OCI-LY3 (cell line): Measurements from ENCODE around the gene HFM1.

Experiments
- H2AFZ ChIP-seq: fragments of 200-600, 300-600 bp; shearing (Covaris generic); 2 replicates; pipeline ENCODE4 v1.6.0; 2014; ENCODE audit warnings: antibody characterized with exemption, low read depth, low read length
- H3K27ac ChIP-seq: fragments of 200-600, 300-600 bp; sonication (generic); 2 replicates; pipeline ENCODE4 v1.5.1; 2014; ENCODE audit warnings: mild to moderate bottlenecking, low read length, moderate library complexity, mixed read lengths
- H3K27me3 ChIP-seq: fragments of 200-600, 300-600 bp; sonication (generic); 2 replicates; pipeline ENCODE4 v1.6.1; 2014; ENCODE audit warnings: low read depth, low read length, mixed read lengths
- H3K36me3 ChIP-seq: fragments of 200-600, 300-600 bp; sonication (generic); replicated peaks from 2 replicates; pipeline ENCODE3; 2014; ENCODE audit warnings: low read depth, low read length, mixed read lengths
- H3K4me1 ChIP-seq: fragments of 300-600, 200-600 bp; sonication (generic); 2 replicates; pipeline ENCODE4 v1.6.1; 2014; ENCODE audit warnings: low read length, mixed read lengths
- H3K4me2 ChIP-seq: fragments of 200-600, 300-600 bp; sonication (generic); 2 replicates; pipeline ENCODE4 v1.6.1; 2014; ENCODE audit warnings: low read length, mixed read lengths
- H3K4me3 ChIP-seq: fragments of 300-600, 200-600 bp; sonication (generic); 2 replicates; pipeline ENCODE4 v1.5.1; 2014; ENCODE audit warnings: antibody characterized with exemption, mild to moderate bottlenecking, low read length, moderate library complexity
- H3K79me2 ChIP-seq: fragments of 300-600, 200-600 bp; shearing (Covaris generic); 2 replicates; pipeline ENCODE4 v1.6.1; 2014; ENCODE audit warnings: mild to moderate bottlenecking, low read length, mixed read lengths
- H3K9ac ChIP-seq: fragments of 300-600, 200-600 bp; shearing (Covaris generic); 2 replicates; pipeline ENCODE4 v1.6.0; 2014; ENCODE audit warnings: mild to moderate bottlenecking, low read length, moderate library complexity
- H3K9me3 ChIP-seq: fragments of 200-600, 300-600 bp; shearing (Covaris generic); 2 replicates; pipeline ENCODE4 v1.6.1; 2014; ENCODE audit warnings: low read length, mixed read lengths; ENCODE audit not compliant: insufficient read depth
- H4K20me1 ChIP-seq: fragments of 200-600, 300-600 bp; sonication (generic); 2 replicates; pipeline ENCODE4 v1.6.1; 2016; ENCODE audit warnings: low read length, mixed read lengths; ENCODE audit not compliant: insufficient read depth
- EZH2phosphoT487 ChIP-seq: fragments of 200-600 bp; shearing (Covaris generic); IDR thresholded peaks from 2 replicates; pipeline ENCODE4 v1.6.1; 2018; ENCODE audit warnings: antibody characterized with exemption, mixed run types, low read depth
- TF ChIP-seq, protein P1 (sequence below): fragments of 200-600, 300-600 bp; sonication (generic); IDR thresholded peaks from 2 replicates; pipeline ENCODE4 v1.5.1; 2014; ENCODE audit warnings: antibody characterized with exemption, low read length, low read depth

HFM1 gene

DNA sequence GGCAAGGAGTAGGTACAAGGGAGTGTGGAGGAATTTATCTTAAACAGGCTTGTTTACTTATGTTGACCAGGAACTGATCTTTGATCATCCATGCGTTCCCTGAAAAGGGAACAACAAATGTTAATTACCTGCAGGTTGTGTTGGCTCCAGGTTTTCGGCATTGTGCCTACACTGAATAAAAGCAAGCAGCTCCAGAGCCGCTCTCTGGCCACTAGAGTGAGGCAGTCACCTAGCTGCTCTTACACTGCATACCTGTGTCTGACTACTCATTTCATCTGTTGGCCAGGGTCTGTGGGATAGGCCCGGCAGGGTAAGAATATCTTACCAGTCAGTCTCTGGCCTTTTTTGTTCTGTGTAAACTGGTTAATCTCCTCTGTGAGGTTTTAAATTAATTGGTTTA, 183.6 kb downstream of the HFM1 start:
- Histone ChIP-seq H2AFZ (no peak overlapping the region), H3K27ac (no peak overlapping the region), H3K9me3 (no peaks in the 10 kb centered on the region), H3K9ac (no peak overlapping the region), H3K79me2 (no peaks in the 10 kb centered on the region), H3K36me3 (no peaks in the 10 kb centered on the region), H3K4me2 (no peak overlapping the region), H3K4me3 (no peak overlapping the region), H4K20me1 (no peaks in the 10 kb centered on the region), H3K4me1 (no peaks in the 10 kb centered on the region), H3K27me3 (no peaks in the 10 kb centered on the region)
- no peak for TF ChIP-seq EZH2phosphoT487
- TF ChIP-seq, protein P1, sequence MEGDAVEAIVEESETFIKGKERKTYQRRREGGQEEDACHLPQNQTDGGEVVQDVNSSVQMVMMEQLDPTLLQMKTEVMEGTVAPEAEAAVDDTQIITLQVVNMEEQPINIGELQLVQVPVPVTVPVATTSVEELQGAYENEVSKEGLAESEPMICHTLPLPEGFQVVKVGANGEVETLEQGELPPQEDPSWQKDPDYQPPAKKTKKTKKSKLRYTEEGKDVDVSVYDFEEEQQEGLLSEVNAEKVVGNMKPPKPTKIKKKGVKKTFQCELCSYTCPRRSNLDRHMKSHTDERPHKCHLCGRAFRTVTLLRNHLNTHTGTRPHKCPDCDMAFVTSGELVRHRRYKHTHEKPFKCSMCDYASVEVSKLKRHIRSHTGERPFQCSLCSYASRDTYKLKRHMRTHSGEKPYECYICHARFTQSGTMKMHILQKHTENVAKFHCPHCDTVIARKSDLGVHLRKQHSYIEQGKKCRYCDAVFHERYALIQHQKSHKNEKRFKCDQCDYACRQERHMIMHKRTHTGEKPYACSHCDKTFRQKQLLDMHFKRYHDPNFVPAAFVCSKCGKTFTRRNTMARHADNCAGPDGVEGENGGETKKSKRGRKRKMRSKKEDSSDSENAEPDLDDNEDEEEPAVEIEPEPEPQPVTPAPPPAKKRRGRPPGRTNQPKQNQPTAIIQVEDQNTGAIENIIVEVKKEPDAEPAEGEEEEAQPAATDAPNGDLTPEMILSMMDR, result no peak

DNA sequence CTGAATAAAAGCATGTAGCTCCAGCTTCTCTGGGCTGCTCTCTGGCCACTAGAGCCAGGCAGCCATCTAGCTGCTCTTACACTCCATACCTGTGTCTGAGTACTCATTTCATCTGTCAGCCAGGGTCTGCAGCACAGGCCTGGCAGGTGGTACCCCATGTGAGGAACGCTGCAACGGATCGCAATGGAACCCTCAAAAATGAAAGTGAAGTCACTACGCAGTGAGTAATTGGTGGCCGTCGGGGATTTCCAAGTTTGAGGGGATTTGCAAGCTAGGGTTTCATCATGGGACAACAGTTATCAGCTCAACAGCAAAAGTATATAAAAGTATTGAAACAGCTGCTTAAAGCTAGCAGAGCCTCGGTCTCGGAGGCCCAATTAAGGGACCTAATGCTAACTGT, 186.7 kb downstream of the HFM1 start:
- TF ChIP-seq, protein P1, result no peak
- no peak for TF ChIP-seq EZH2phosphoT487
- Histone ChIP-seq H3K9me3 (no peaks in the 10 kb centered on the region), H3K36me3 (no peaks in the 10 kb centered on the region), H3K4me3 (no peak overlapping the region), H3K9ac (no peak overlapping the region), H3K27me3 (no peaks in the 10 kb centered on the region), H3K4me1 (no peaks in the 10 kb centered on the region), H3K79me2 (no peaks in the 10 kb centered on the region), H3K4me2 (no peak overlapping the region), H2AFZ (no peak overlapping the region), H4K20me1 (no peaks in the 10 kb centered on the region), H3K27ac (no peak overlapping the region)
